ENCODE results near the gene ATOH8. TPM values are rescaled to one million over a fixed set of nuclear protein-coding genes. Genes with fewer than 3 reads are reported as not detected.

ATOH8 gene
- total RNA-seq, 1 experiment from 2014 or later = 0.81 TPM

- no peak overlapping the region for H3K4me3 Mint-ChIP-seq
- H3K4me1 Mint-ChIP-seq = no peaks in the 10 kb centered on the region
- ATAC-seq (no peak), DNase-seq (ENCODE audit: low spot score) (no peak)
- TF ChIP-seq NR1H2 (CRISPR knock-in tag; IDR thresholded peaks at IDR 0.05) (no peak), TP53 (CRISPR knock-in tag; IDR thresholded peaks at IDR 0.05) (no peak), HMGXB4 (CRISPR knock-in tag; IDR thresholded peaks at IDR 0.05) (no peak), STAT6 (CRISPR knock-in tag; conservative IDR thresholded peaks at IDR 0.05; ENCODE audit: low read depth) (no peak), ZBTB21 (CRISPR knock-in tag; IDR thresholded peaks at IDR 0.05; ENCODE audit: borderline replicate concordance) (no peak), EMX1 (CRISPR knock-in tag; IDR thresholded peaks at IDR 0.05) (no peak), PRRX2 (CRISPR knock-in tag; IDR thresholded peaks at IDR 0.05) (no peak), CTCF (IDR thresholded peaks at IDR 0.05) (no peak), ERG (CRISPR knock-in tag; IDR thresholded peaks at IDR 0.05) (no peak), TEAD1 (CRISPR knock-in tag; IDR thresholded peaks at IDR 0.05) (no peak), ZSCAN18 (CRISPR knock-in tag; IDR thresholded peaks at IDR 0.05) (no peak), ZNF317 (CRISPR knock-in tag; IDR thresholded peaks at IDR 0.05; ENCODE audit: borderline replicate concordance, low read depth) (no peak), GABPB1 (CRISPR knock-in tag; IDR thresholded peaks at IDR 0.05) (no peak), HMGA2 (CRISPR knock-in tag; IDR thresholded peaks at IDR 0.05) (no peak), MYBL2 (CRISPR knock-in tag; IDR thresholded peaks at IDR 0.05) (no peak), ZNF263 (CRISPR knock-in tag; IDR thresholded peaks at IDR 0.05; ENCODE audit: low read depth) (no peak), ESRRA (CRISPR knock-in tag; IDR thresholded peaks at IDR 0.05; ENCODE audit: borderline replicate concordance) (no peak), USF2 (CRISPR knock-in tag; IDR thresholded peaks at IDR 0.05) (no peak), MAX (CRISPR knock-in tag; IDR thresholded peaks at IDR 0.05) (no peak), PRDM15 (CRISPR knock-in tag; IDR thresholded peaks at IDR 0.05) (no peak)
- no peaks in the 10 kb centered on the region for H3K36me3 Mint-ChIP-seq
- ChIA-PET CTCF (interaction anchor here (1.0 to 2.3 kb wide), 8 partner anchors 10 to 84 kb away, joined by 3 to 13 read pairs (median 4); partner anchors contain the start of gene ATOH8), POLR2A (no interaction called here)
- peaks cover 7% of the 10 kb centered on the region; the same call in 1 of the 2 replicates for H3K27me3 Mint-ChIP-seq (ENCODE audit: low read depth)
- H3K9me3 Mint-ChIP-seq = peaks cover 8% of the 10 kb centered on the region; the same call in 1 of the 2 replicates
- no peak overlapping the region for H3K27ac Mint-ChIP-seq
These were observed 50.1 kb downstream of the ATOH8 start for GRCh38 chr2:85803704-85804425.
